Chondrocyte (in vitro differentiated cells): ENCODE data around the gene APOO. TPM values are rescaled to one million over a fixed set of nuclear protein-coding genes. Genes with fewer than 3 reads are reported as not detected.

ENCODE experiments used
- DNase-seq: peaks from one replicate; pipeline ENCODE4 v3.0.0; 2021; ENCODE audit warnings: mixed read lengths, low spot score
- H3K27ac Mint-ChIP-seq: one replicate; pipeline ENCODE4 v1.8.0; 2021; ENCODE audit warnings: mild to moderate bottlenecking, moderate library complexity, mixed read lengths; ENCODE audit not compliant: unreplicated experiment
- H3K27me3 Mint-ChIP-seq: 2 replicates; pipeline ENCODE4 v1.8.0; 2021; ENCODE audit warnings: low read depth, mixed read lengths
- H3K36me3 Mint-ChIP-seq: 2 replicates; pipeline ENCODE4 v1.8.0; 2021; ENCODE audit warnings: low read depth, mixed read lengths
- H3K4me1 Mint-ChIP-seq: 2 replicates; pipeline ENCODE4 v1.8.0; 2021; ENCODE audit warnings: low read depth, mild to moderate bottlenecking, mixed read lengths
- H3K4me3 Mint-ChIP-seq: one replicate; pipeline ENCODE4 v1.8.0; 2021; ENCODE audit warnings: mild to moderate bottlenecking, moderate library complexity, mixed read lengths; ENCODE audit not compliant: unreplicated experiment
- H3K9me3 Mint-ChIP-seq: 2 replicates; pipeline ENCODE4 v1.8.0; 2021; ENCODE audit warnings: low read depth, mixed read lengths
- total RNA-seq: library from RNA; stranded (reverse); gene quantifications from 3 replicates; pipeline ENCODE4 v1.2.1, GENCODE V29; 2021
- TF ChIP-seq, protein P1 (sequence below): fragments of 200-600 bp; sonication (generic); IDR thresholded peaks from 2 replicates; pipeline ENCODE4 v1.5.0; 2021; ENCODE audit warnings: antibody characterized with exemption, mild to moderate bottlenecking, moderate library complexity

APOO gene
- total RNA-seq, 1 donor from 2014 or later, result 29.1 TPM

DNA sequence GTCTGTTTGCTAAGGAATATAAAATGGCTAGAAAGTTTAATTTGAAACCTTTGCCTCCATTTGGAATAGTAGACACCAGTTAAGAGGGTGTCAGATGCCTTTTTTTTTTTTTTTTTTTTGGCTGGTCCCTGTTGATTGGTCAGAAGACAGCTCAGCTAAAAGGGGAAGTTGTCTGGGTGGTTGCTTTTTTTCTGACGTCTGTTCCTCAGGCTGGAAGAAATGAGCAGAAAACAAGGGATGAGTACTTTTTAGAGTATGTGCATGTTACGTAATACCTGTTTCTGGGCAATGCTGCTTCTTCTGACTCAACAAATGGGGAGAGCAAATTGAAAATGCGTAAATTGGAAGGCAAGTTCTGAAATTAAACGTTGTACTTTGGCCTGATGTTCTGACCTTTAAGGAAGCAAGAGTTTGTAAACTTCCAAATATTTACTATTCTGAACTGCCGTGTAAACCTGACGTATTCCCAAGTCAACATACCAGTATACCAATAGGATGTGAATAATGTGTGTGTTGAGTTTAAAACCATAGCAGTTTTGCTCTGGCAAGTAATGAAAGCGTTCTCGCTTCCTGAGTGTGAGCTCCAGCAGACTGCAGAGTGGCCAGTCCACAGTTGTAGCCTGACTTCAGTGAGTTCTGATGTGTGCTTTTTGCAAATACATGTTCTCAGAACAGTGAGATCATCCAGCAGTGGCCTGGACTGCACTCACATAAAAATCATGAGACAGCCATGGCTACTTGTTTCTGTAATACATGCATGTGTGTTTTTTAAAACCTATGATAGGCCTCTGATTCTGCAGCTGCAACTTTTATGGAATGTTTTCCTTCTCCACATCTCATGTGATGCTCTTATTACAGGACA is 123.0 kb downstream of the APOO start:
- peaks cover 20% of the 10 kb centered on the region for H3K36me3 Mint-ChIP-seq
- H3K27ac Mint-ChIP-seq, result peak overlapping the region; percentile 98
- TF ChIP-seq, protein P1, sequence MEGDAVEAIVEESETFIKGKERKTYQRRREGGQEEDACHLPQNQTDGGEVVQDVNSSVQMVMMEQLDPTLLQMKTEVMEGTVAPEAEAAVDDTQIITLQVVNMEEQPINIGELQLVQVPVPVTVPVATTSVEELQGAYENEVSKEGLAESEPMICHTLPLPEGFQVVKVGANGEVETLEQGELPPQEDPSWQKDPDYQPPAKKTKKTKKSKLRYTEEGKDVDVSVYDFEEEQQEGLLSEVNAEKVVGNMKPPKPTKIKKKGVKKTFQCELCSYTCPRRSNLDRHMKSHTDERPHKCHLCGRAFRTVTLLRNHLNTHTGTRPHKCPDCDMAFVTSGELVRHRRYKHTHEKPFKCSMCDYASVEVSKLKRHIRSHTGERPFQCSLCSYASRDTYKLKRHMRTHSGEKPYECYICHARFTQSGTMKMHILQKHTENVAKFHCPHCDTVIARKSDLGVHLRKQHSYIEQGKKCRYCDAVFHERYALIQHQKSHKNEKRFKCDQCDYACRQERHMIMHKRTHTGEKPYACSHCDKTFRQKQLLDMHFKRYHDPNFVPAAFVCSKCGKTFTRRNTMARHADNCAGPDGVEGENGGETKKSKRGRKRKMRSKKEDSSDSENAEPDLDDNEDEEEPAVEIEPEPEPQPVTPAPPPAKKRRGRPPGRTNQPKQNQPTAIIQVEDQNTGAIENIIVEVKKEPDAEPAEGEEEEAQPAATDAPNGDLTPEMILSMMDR, result no peak
- H3K27me3 Mint-ChIP-seq, result no peaks in the 10 kb centered on the region
- no peak for DNase-seq
- H3K4me3 Mint-ChIP-seq, result peak overlapping the region; percentile 91
- H3K4me1 Mint-ChIP-seq, result peaks cover 45% of the 10 kb centered on the region
- no peaks in the 10 kb centered on the region for H3K9me3 Mint-ChIP-seq

DNA sequence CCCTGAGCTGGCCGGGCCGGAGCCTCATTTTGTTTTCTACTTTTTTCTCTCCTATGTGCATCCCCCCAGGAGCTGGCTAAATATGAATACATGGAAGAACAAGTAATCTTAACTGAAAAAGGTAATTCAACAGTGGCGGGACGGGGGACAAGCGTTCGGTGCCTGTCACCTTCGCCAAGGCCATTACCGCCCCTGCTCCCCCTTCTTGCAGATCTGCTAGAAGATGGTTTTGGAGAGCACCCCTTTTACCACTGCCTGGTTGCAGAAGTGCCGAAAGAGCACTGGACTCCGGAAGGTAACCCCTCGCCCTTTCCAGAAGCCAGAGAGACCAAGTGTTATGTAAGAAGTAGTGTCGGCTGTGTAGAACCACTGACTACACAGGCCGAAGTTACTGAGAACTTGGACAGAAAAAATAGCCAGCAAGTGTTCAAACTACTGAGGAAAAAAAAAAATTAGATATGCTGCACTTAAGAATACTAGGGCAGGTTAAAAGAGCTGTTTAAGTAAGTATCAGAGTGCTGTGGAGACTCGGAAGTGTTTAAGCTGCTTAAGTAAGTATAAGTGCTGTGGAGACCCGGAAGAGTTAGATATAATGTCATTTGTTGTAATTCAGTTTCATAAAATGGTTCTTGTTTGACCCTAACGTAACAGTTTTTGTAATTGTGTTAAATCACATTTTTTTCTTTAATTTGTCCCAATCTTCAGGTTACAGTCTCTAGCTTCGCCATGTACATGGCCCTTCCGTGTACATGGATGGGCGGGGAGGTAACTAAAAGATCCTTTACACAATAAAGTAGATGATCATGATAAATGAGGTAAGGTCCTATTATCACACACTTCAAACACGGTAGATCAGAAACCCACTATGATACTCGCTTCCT is 123.9 kb downstream of the APOO start:
- H3K9me3 Mint-ChIP-seq, result no peaks in the 10 kb centered on the region
- no peak for DNase-seq
- H3K4me1 Mint-ChIP-seq, result peaks cover 50% of the 10 kb centered on the region
- H3K27ac Mint-ChIP-seq, result peak overlapping the region; percentile 98
- TF ChIP-seq, protein P1, result no peak
- H3K36me3 Mint-ChIP-seq, result peaks cover 20% of the 10 kb centered on the region
- peak overlapping the region; percentile 91 for H3K4me3 Mint-ChIP-seq
- H3K27me3 Mint-ChIP-seq, result no peaks in the 10 kb centered on the region

Other genes starting within 250 kb of the APOO start
- gene PRDX4, start 240.4 kb downstream of the APOO start, total RNA-seq, result 404 to 428 TPM (median 414 TPM) in 3 replicates
- 69.3 to 99.6 TPM (median 94.6 TPM) in 3 replicates for gene ACOT9, start 164.7 kb downstream of the APOO start, total RNA-seq
- gene SAT1, start 124.8 kb downstream of the APOO start, total RNA-seq, result 157 to 264 TPM (median 263 TPM) in 3 replicates
- 0.30 TPM in 1 of 3 replicates, not detected in the others for gene CXorf58, start 68 bp upstream of the APOO start, total RNA-seq
- gene KLHL15, start 119.2 kb upstream of the APOO start, total RNA-seq, result 13.7 to 15.5 TPM (median 13.9 TPM) in 3 replicates
- 241 to 295 TPM (median 288 TPM) in 3 replicates for gene EIF2S3, start 147.0 kb upstream of the APOO start, total RNA-seq
- 70.4 to 75.3 TPM (median 72.8 TPM) in 3 replicates for gene ZFX, start 241.8 kb upstream of the APOO start, total RNA-seq